Measurements from ENCODE around the gene SUPT3H. TPM values are rescaled to one million over a fixed set of nuclear protein-coding genes. Genes with fewer than 3 reads are reported as not detected.
A peak's percentile ranks its signal among the peaks of the same experiment; 100 is the strongest.
"Not testable (repeated sequence)": the region's sequence is repeated elsewhere in the genome, so short reads cannot be mapped to it uniquely, and the experiment has no call there.

The SUPT3H gene
- total RNA-seq, 3 donors from 2014 or later, result 3.0 to 8.1 (median 3.5) TPM

DNA sequence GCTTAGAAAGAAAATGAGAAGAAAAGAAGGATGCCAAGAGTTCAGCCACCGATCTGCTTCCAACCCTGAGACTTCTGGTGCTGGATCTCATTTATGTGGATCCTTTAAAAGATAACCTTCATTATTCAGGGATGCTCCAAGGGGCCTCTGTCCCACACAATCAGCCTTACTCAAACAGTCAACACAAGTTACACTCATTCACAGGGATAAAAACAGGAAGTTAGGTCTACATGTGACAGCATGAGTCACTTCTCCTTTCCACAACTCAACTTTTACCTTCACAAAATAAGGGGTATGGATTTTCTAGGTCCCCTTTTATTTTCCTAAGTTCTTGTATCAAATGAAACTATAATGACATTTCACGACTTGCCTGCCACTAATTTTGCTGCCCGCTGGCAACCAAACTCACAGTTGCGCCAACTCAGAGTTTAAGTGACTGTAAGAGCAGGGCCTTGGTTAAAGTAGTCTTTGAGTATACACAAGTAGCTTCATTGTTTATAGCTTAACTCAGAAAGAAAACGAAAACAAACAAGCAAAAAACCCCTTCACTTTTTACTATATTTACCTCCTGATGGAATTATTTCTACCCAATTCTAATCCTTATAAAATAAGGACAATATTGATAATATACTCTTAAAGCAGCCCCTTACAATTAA, 328.4 kb downstream of the SUPT3H start:
- no peaks in the 10 kb centered on the region for H3K36me3 ChIP-seq (ENCODE audit: low read depth)
- ATAC-seq (peak; percentile 37), DNase-seq (no peak)
- H3K4me1 ChIP-seq (ENCODE audit: low read depth), result no peaks in the 10 kb centered on the region
- no peak overlapping the region for H3K4me3 ChIP-seq
- no peaks in the 10 kb centered on the region for H3K9me3 ChIP-seq
- TF ChIP-seq, protein P1, sequence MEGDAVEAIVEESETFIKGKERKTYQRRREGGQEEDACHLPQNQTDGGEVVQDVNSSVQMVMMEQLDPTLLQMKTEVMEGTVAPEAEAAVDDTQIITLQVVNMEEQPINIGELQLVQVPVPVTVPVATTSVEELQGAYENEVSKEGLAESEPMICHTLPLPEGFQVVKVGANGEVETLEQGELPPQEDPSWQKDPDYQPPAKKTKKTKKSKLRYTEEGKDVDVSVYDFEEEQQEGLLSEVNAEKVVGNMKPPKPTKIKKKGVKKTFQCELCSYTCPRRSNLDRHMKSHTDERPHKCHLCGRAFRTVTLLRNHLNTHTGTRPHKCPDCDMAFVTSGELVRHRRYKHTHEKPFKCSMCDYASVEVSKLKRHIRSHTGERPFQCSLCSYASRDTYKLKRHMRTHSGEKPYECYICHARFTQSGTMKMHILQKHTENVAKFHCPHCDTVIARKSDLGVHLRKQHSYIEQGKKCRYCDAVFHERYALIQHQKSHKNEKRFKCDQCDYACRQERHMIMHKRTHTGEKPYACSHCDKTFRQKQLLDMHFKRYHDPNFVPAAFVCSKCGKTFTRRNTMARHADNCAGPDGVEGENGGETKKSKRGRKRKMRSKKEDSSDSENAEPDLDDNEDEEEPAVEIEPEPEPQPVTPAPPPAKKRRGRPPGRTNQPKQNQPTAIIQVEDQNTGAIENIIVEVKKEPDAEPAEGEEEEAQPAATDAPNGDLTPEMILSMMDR (IDR thresholded peaks at IDR 0.05), result no peak
- intact Hi-C loops (cut with DNase I, micrococcal nuclease), result no loop called here

DNA sequence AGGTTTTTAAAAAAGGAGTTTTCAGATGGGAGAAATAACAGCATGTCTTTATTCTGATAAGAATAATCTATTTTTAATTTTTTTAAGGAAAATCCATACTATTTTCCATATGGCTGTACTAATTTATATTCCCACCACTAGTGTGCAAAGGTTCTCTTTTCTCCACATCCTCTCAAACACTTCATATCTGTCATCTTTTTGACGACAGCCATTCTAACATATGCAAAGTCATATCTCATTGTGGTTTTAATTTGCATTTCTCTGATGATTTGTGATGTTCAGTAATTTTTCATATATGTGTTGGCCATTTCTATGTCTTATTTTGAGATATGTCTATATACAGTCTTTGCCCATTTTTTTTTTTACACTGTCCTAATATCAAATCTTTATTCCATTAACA, 330.2 kb downstream of the SUPT3H start:
- Histone ChIP-seq H3K4me1 (ENCODE audit: low read depth) (no peaks in the 10 kb centered on the region), H3K4me3 (no peak overlapping the region), H3K36me3 (ENCODE audit: low read depth) (no peaks in the 10 kb centered on the region), H3K9me3 (no peaks in the 10 kb centered on the region)
- TF ChIP-seq, protein P1 (IDR thresholded peaks at IDR 0.05), result no peak
- DNase-seq (no peak), ATAC-seq (no peak)
- intact Hi-C loops (cut with DNase I, micrococcal nuclease), result no loop called here

DNA sequence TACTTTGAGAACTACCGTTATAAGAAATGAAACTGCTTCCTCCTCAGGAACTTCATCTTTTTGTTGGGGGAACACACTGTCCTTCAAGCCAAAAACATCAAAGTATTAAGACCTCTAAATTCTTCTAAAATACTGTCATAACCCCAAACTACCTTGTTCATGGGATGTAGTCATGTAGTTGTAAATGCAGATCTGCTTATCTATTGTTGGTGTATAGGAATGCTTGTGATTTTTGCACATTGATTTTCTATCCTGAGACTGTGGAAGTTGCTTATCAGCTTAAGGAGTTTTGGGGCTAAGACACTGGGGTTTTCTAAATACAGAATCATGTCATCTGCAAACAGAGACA, 332.5 kb downstream of the SUPT3H start:
- intact Hi-C loops (cut with DNase I, micrococcal nuclease), result no loop called here
- TF ChIP-seq, protein P1 (IDR thresholded peaks at IDR 0.05), result no peak
- Histone ChIP-seq H3K4me3 (no peak overlapping the region), H3K9me3 (no peaks in the 10 kb centered on the region), H3K4me1 (ENCODE audit: low read depth) (no peaks in the 10 kb centered on the region), H3K36me3 (ENCODE audit: low read depth) (no peaks in the 10 kb centered on the region)
- DNase-seq, result no peak
- ATAC-seq, result no peak

DNA sequence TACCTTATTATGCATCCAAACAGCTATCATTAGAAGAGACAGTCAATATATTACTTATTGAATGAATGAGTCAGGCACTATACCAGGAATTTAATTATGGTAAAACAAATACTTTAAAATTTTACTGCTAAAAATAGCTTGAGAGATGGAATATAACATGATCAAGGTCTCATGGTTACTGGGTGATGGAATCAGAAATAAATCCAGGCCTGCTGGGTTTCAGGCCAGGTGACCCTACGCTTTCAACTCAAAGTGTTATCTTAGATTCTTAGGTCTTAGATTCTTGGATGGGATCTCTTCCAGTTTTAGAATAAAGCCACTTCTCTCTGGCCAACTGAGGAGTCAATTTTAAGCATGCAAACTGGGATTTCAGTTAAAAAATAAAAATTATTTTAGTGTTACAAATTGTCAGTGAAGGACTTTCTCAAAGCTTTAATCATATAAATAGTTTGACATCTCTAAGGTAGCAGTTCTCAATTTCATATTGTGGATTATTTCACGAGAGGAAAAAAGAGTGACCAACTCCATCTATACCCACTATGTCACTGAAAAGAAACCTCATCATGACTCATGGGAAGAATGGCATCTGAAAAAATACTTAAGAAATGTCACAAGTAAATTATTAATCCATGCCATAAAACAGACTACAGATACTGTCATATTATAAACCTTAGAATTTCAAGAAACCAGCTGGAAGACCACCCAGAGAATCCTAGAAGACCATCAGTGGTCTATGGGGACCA, 333.1 kb downstream of the SUPT3H start:
- H3K36me3 ChIP-seq (ENCODE audit: low read depth), result no peaks in the 10 kb centered on the region
- DNase-seq, result no peak
- H3K9me3 ChIP-seq, result no peaks in the 10 kb centered on the region
- ATAC-seq, result no peak
- TF ChIP-seq, protein P1 (IDR thresholded peaks at IDR 0.05), result no peak
- intact Hi-C loops (cut with DNase I, micrococcal nuclease), result no loop called here
- H3K4me3 ChIP-seq, result no peak overlapping the region
- no peaks in the 10 kb centered on the region for H3K4me1 ChIP-seq (ENCODE audit: low read depth)

DNA sequence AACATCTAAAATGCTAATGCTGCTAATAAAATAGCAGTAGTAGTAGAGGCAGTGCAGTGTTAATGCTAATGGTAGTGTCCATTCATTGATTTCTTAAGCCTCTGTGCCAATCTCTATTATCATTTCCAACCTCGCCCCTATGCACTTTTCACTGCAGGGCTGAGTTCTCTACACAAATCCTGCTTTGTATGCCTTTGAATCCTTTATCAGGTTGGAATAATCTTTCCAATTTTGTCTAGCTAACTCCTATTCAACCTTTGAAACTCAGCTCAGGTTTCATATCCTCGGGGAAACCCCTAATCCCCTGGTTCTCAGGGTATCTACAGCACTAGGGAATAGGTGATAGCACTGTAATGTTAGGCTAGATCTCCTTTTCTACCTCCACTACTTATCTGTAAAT, 333.6 kb downstream of the SUPT3H start:
- TF ChIP-seq, protein P1 (IDR thresholded peaks at IDR 0.05), result no peak
- ATAC-seq, result no peak
- no peak for DNase-seq
- no peaks in the 10 kb centered on the region for H3K4me1 ChIP-seq (ENCODE audit: low read depth)
- H3K9me3 ChIP-seq, result no peaks in the 10 kb centered on the region
- intact Hi-C loops (cut with DNase I, micrococcal nuclease), result no loop called here
- H3K36me3 ChIP-seq (ENCODE audit: low read depth), result no peaks in the 10 kb centered on the region
- H3K4me3 ChIP-seq, result no peak overlapping the region

DNA sequence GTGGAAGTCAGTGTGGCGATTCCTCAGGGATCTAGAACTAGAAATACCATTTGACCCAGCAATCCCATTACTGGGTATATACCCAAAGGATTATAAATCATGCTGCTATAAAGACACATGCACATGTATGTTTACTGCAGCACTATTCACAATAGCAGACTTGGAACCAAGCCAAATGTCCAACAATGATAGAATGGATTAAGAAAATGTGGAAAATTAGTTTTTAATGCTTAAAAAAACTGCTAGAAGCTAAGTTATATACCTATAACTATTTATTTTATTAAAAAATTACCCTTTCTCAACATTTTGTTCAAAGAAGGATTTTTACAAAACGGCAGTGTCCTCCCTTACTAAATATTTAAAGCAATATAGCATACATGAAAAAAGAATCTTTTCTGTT, 335.1 kb downstream of the SUPT3H start:
- ATAC-seq; DNase-seq; intact Hi-C loops (cut with DNase I, micrococcal nuclease); H3K4me1 ChIP-seq (ENCODE audit: low read depth); H3K9me3 ChIP-seq; H3K36me3 ChIP-seq (ENCODE audit: low read depth); H3K4me3 ChIP-seq: not testable (repeated sequence)

Data from mucosa of descending colon (tissue), 3 donors.